HL-60 (cell line): ENCODE results near the gene DKK3.

Experiments used
- POLR2AphosphoS5 ChIP-seq: IDR thresholded peaks from 2 replicates; pipeline ENCODE4 v1.6.1; 2012; ENCODE audit warnings: low read depth
- SPI1 ChIP-seq: IDR thresholded peaks from 2 replicates; pipeline ENCODE4 v1.6.1; 2012; ENCODE audit warnings: low read depth, mild to moderate bottlenecking, borderline replicate concordance
- TF ChIP-seq, protein P1 (sequence below): IDR thresholded peaks from one replicate; pipeline ENCODE4 v1.5.1; 2011; ENCODE audit warnings: low read length, control low read depth, inconsistent platforms; ENCODE audit not compliant: insufficient read depth

DNA sequence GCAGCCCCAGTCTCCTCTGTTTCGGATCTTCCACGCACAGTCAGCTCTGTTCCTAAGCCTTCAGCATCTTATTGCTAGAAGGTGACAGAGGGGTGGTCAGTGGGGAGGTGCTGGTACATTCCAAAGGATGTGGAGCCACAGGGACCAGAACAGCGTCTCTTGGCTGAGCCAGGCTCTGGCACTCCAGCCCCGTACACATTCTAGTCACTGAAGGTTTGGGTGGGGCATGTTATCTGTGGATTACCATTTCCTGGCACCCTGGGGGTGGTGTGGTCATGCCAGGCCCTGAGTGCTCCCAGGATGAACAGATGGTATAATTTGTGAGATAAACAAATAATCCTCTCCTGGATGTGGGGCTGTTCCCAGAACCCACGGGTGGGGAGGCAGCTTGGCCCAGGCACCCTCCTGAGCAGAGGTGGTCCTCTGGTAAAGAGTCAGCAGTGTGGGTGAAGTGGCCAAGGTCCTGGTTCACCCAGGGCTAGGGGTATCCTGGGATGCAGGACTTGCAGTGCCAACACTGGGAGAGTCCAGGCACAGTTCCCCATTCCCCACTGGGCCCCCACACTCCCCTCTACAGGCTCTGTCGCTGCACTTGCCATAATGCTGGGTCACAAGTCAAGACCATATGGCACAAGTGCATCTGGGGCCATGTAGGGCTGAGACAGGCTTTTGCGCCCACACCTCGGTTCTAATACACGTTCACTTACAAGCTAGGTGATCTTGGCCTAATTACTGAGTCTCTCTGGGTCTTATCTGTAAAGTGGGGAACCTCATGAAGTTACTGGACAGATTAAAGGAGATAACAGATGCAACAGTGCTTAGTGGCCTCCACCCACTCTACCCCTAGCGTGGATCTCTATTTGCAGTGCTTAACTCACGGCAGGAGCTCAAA is 33.0 kb downstream of the DKK3 start:
- TF ChIP-seq POLR2AphosphoS5 = no peak
- TF ChIP-seq, protein P1, sequence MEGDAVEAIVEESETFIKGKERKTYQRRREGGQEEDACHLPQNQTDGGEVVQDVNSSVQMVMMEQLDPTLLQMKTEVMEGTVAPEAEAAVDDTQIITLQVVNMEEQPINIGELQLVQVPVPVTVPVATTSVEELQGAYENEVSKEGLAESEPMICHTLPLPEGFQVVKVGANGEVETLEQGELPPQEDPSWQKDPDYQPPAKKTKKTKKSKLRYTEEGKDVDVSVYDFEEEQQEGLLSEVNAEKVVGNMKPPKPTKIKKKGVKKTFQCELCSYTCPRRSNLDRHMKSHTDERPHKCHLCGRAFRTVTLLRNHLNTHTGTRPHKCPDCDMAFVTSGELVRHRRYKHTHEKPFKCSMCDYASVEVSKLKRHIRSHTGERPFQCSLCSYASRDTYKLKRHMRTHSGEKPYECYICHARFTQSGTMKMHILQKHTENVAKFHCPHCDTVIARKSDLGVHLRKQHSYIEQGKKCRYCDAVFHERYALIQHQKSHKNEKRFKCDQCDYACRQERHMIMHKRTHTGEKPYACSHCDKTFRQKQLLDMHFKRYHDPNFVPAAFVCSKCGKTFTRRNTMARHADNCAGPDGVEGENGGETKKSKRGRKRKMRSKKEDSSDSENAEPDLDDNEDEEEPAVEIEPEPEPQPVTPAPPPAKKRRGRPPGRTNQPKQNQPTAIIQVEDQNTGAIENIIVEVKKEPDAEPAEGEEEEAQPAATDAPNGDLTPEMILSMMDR = no peak
- no peak for TF ChIP-seq SPI1
